IPS DF 6.9 (cell line): Measurements from ENCODE around the gene ATRNL1.
A peak's percentile ranks its signal among the peaks of the same experiment; 100 is the strongest.
"Not testable (repeated sequence)": the region's sequence is repeated elsewhere in the genome, so short reads cannot be mapped to it uniquely, and the experiment has no call there.

Experiments
- DNase-seq: peaks from one replicate; pipeline ENCODE4 v3.0.0-alpha.2; 2013; ENCODE audit warnings: low read depth, low spot score
- H3K27ac ChIP-seq: one replicate; pipeline ENCODE4 v1.5.1; 2013; ENCODE audit warnings: low read length, control low read depth
- H3K27me3 ChIP-seq: 2 replicates; pipeline ENCODE4 v1.6.1; 2013; ENCODE audit warnings: mild to moderate bottlenecking, low read length; ENCODE audit not compliant: control insufficient read depth, insufficient read depth
- H3K36me3 ChIP-seq: 2 replicates; pipeline ENCODE4 v1.6.1; 2013; ENCODE audit warnings: low read length; ENCODE audit not compliant: control insufficient read depth, insufficient read depth
- H3K4me1 ChIP-seq: 2 replicates; pipeline ENCODE4 v1.6.1; 2013; ENCODE audit warnings: low read length; ENCODE audit not compliant: control insufficient read depth, insufficient read depth
- H3K4me3 ChIP-seq: 2 replicates; pipeline ENCODE4 v1.5.1; 2013; ENCODE audit warnings: mild to moderate bottlenecking, low read length
- H3K9me3 ChIP-seq: 2 replicates; pipeline ENCODE4 v1.6.1; 2013; ENCODE audit warnings: low read length, inconsistent platforms; ENCODE audit not compliant: control insufficient read depth, insufficient read depth
- WGBS: extraction: QIAGEN DNeasy Blood & Tissue Kit; methylation state at CpG from one replicate; pipeline ENCODE4 v1.1.7; 2013; ENCODE audit warnings: mixed read lengths, missing lambda C conversion rate; ENCODE audit not compliant: insufficient read length, insufficient coverage; 5-methylcytosine and 5-hydroxymethylcytosine counted together

Gene ATRNL1

GRCh38 chr10:115711306-115711705 is 618.1 kb downstream of the ATRNL1 start:
- Histone ChIP-seq H3K9me3 (no peaks in the 10 kb centered on the region), H3K27ac (no peak overlapping the region), H3K4me1 (no peaks in the 10 kb centered on the region), H3K36me3 (no peaks in the 10 kb centered on the region), H3K27me3 (no peaks in the 10 kb centered on the region), H3K4me3 (no peak overlapping the region)
- DNase-seq: no peak
- no CpG with 5 or more reads among the region's 1 CpG for WGBS

GRCh38 chr10:115720121-115720520 is 627.0 kb downstream of the ATRNL1 start:
- DNase-seq: no peak
- H3K36me3 ChIP-seq: no peaks in the 10 kb centered on the region
- no peak overlapping the region for H3K4me3 ChIP-seq
- no CpG with 5 or more reads among the region's 2 CpGs for WGBS
- no peaks in the 10 kb centered on the region for H3K4me1 ChIP-seq
- no peak overlapping the region for H3K27ac ChIP-seq
- no peaks in the 10 kb centered on the region for H3K27me3 ChIP-seq
- no peaks in the 10 kb centered on the region for H3K9me3 ChIP-seq

GRCh38 chr10:115727129-115727528 is 634.0 kb downstream of the ATRNL1 start:
- no peak for DNase-seq
- Histone ChIP-seq H3K9me3 (no peaks in the 10 kb centered on the region), H3K4me3 (no peak overlapping the region), H3K27me3 (no peaks in the 10 kb centered on the region), H3K4me1 (no peaks in the 10 kb centered on the region), H3K36me3 (no peaks in the 10 kb centered on the region), H3K27ac (no peak overlapping the region)
- WGBS: no CpG with 5 or more reads among the region's 5 CpGs

GRCh38 chr10:115744089-115744488 is 650.9 kb downstream of the ATRNL1 start:
- no CpG with 5 or more reads among the region's 1 CpG for WGBS
- DNase-seq: no peak
- Histone ChIP-seq H3K4me3 (no peak overlapping the region), H3K27me3 (no peaks in the 10 kb centered on the region), H3K27ac (no peak overlapping the region), H3K36me3 (no peaks in the 10 kb centered on the region), H3K4me1 (no peaks in the 10 kb centered on the region), H3K9me3 (no peaks in the 10 kb centered on the region)

GRCh38 chr10:115745943-115746342 is 652.8 kb downstream of the ATRNL1 start:
- Histone ChIP-seq H3K27ac (no peak overlapping the region), H3K27me3 (no peaks in the 10 kb centered on the region), H3K4me3 (no peak overlapping the region), H3K4me1 (no peaks in the 10 kb centered on the region), H3K36me3 (no peaks in the 10 kb centered on the region), H3K9me3 (no peaks in the 10 kb centered on the region)
- no CpG with 5 or more reads among the region's 2 CpGs for WGBS
- no peak for DNase-seq

- Histone ChIP-seq H3K4me1 (no peaks in the 10 kb centered on the region), H3K4me3 (no peak overlapping the region), H3K27me3 (no peaks in the 10 kb centered on the region), H3K9me3 (no peaks in the 10 kb centered on the region), H3K27ac (no peak overlapping the region), H3K36me3 (no peaks in the 10 kb centered on the region)
- no peak for DNase-seq
- no CpG with 5 or more reads among the region's 2 CpGs for WGBS
Observed at GRCh38 chr10:115747811-115748210, 654.6 kb downstream of the ATRNL1 start.

GRCh38 chr10:115758488-115758887 is 665.3 kb downstream of the ATRNL1 start:
- H3K4me1 ChIP-seq, H3K9me3 ChIP-seq, H3K36me3 ChIP-seq, H3K27me3 ChIP-seq, H3K4me3 ChIP-seq, H3K27ac ChIP-seq: not testable (repeated sequence)
- no CpG with 5 or more reads among the region's 8 CpGs for WGBS
- peak; percentile 18 for DNase-seq

- Histone ChIP-seq H3K4me3 (no peak overlapping the region), H3K9me3 (no peaks in the 10 kb centered on the region), H3K27me3 (no peaks in the 10 kb centered on the region), H3K27ac (no peak overlapping the region), H3K4me1 (no peaks in the 10 kb centered on the region), H3K36me3 (no peaks in the 10 kb centered on the region)
- no peak for DNase-seq
- no CpG with 5 or more reads among the region's 1 CpG for WGBS
Observed at GRCh38 chr10:115760131-115760530, 667.0 kb downstream of the ATRNL1 start.

GRCh38 chr10:115761166-115761565 is 668.0 kb downstream of the ATRNL1 start:
- no peak for DNase-seq
- Histone ChIP-seq H3K27me3 (no peaks in the 10 kb centered on the region), H3K4me3 (no peak overlapping the region), H3K36me3 (no peaks in the 10 kb centered on the region), H3K9me3 (no peaks in the 10 kb centered on the region), H3K27ac (no peak overlapping the region), H3K4me1 (no peaks in the 10 kb centered on the region)
- no CpG with 5 or more reads among the region's 2 CpGs for WGBS

GRCh38 chr10:115762029-115762428 is 668.9 kb downstream of the ATRNL1 start:
- Histone ChIP-seq H3K4me1 (no peaks in the 10 kb centered on the region), H3K4me3 (no peak overlapping the region), H3K27me3 (no peaks in the 10 kb centered on the region), H3K36me3 (no peaks in the 10 kb centered on the region), H3K9me3 (no peaks in the 10 kb centered on the region), H3K27ac (no peak overlapping the region)
- no peak for DNase-seq

- H3K36me3 ChIP-seq: no peaks in the 10 kb centered on the region
- H3K4me3 ChIP-seq: no peak overlapping the region
- no peaks in the 10 kb centered on the region for H3K4me1 ChIP-seq
- H3K9me3 ChIP-seq: no peaks in the 10 kb centered on the region
- H3K27ac ChIP-seq: no peak overlapping the region
- no peak for DNase-seq
- H3K27me3 ChIP-seq: no peaks in the 10 kb centered on the region
Observed at GRCh38 chr10:115771755-115772154, 678.6 kb downstream of the ATRNL1 start.
